ENCODE results near the gene PTPRF.
A peak's percentile ranks its signal among the peaks of the same experiment; 100 is the strongest.

PTPRF gene

GRCh38 chr1:43513471-43514173 is 17.1 kb upstream of the PTPRF start:
- DNase-seq = no peak

GRCh38 chr1:43518935-43519686 is 11.6 kb upstream of the PTPRF start:
- no peak for DNase-seq

- no peak for DNase-seq
Measured at GRCh38 chr1:43520100-43520778, 10.4 kb upstream of the PTPRF start.

- no peak for DNase-seq
Measured at GRCh38 chr1:43521078-43521477, 9.6 kb upstream of the PTPRF start.

GRCh38 chr1:43521756-43522155 is 8.9 kb upstream of the PTPRF start:
- DNase-seq = no peak

- DNase-seq = no peak
Measured at GRCh38 chr1:43522431-43522775, 8.3 kb upstream of the PTPRF start.

- DNase-seq = no peak
Measured at GRCh38 chr1:43522776-43523480, 7.8 kb upstream of the PTPRF start.

- no peak for DNase-seq
Measured at GRCh38 chr1:43524804-43525203, 5.9 kb upstream of the PTPRF start.

- DNase-seq = no peak
Measured at GRCh38 chr1:43526002-43526401, 4.7 kb upstream of the PTPRF start.

- no peak for DNase-seq
Measured at GRCh38 chr1:43527111-43527878, 3.4 kb upstream of the PTPRF start.

- peak; percentile 88 for DNase-seq
Measured at GRCh38 chr1:43529206-43529731, 1.4 kb upstream of the PTPRF start.

- DNase-seq = peak; percentile 29
Measured at GRCh38 chr1:43531107-43531905, 623 bp downstream of the PTPRF start.

- DNase-seq = no peak
Measured at GRCh38 chr1:43531906-43532584, 1.4 kb downstream of the PTPRF start.

- no peak for DNase-seq
Measured at GRCh38 chr1:43532716-43533115, 2.0 kb downstream of the PTPRF start.

GRCh38 chr1:43533584-43533983 is 2.9 kb downstream of the PTPRF start:
- no peak for DNase-seq

- DNase-seq = no peak
Measured at GRCh38 chr1:43534256-43534655, 3.6 kb downstream of the PTPRF start.

GRCh38 chr1:43536196-43536863 is 5.6 kb downstream of the PTPRF start:
- no peak for DNase-seq

- no peak for DNase-seq
Measured at GRCh38 chr1:43536864-43537358, 6.2 kb downstream of the PTPRF start.

GRCh38 chr1:43537423-43538142 is 6.9 kb downstream of the PTPRF start:
- DNase-seq = no peak

- no peak for DNase-seq
Measured at GRCh38 chr1:43538143-43538487, 7.4 kb downstream of the PTPRF start.

Data from stimulated activated CD4-positive, alpha-beta T cell treated with anti-CD3 and anti-CD28 coated beads, Interleukin-15, amount 100 ng/mL, for 24 hours (primary cell).